HG03280 (cell line): ENCODE measurements around the gene PCYT2.
"Not testable (repeated sequence)": the region's sequence is repeated elsewhere in the genome, so short reads cannot be mapped to it uniquely, and the experiment has no call there.

ENCODE experiments used
- ATAC-seq: cut with Tn5 transposase; IDR thresholded peaks from one replicate; pipeline ENCODE4 v1.9.1; 2021; ENCODE audit warnings: mild to moderate bottlenecking, moderate library complexity; ENCODE audit not compliant: unreplicated experiment

The PCYT2 gene

GRCh38 chr17:81911277-81911961 lies at the start of gene PCYT2:
TSS of gene PCYT2 (minus strand) at chr17:81911399. CDS start at chr17:81911355, 44 bp downstream.
- ATAC-seq: peak; percentile 66

DNA sequence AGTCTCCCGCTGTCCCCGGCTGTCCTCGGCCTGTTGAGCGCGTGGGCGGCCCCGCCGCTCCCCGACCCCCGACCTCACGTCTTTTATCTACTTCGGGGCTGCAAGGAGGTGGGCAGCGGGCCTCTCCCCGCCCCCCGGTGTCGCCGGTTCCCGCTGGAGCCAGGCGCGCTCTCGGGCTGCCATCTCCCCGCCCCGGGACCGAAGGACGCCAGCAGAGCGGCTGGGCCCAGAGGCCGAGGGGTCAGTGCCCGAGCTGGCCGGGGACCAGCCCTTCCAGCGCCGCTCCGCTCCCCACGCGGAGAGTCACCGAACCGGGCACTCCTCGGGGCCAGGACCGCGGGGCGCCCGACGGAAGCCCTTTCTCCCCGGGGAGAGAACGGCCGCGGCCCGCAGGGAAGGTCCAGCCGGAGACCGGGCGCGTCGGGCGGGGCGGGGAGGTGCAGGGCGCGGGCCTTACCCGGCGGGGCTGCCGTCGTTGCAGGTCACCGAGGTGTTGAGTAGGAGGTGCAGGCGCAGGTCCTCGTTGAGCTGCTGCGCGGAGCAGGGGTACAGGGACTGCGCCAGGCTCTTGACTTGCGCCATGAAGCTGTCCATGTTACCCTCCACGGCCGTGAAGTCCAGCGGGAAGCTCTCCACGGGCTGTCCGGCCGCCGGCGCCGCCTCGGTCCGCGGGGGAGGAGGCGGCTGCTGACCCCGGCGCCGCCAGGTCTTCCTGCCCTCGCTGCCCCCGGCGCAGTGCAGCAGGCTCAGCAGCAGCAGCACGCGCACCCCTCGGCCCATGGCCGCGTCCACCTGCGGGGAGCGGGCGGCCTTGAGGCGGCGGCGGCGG lies 49.1 kb upstream of the PCYT2 start:
- ATAC-seq: no peak

GRCh38 chr17:81959362-81960129 lies 48.3 kb upstream of the PCYT2 start:
- peak; percentile 45 for ATAC-seq

GRCh38 chr17:81958633-81959342 lies 47.6 kb upstream of the PCYT2 start:
- ATAC-seq: no peak

DNA sequence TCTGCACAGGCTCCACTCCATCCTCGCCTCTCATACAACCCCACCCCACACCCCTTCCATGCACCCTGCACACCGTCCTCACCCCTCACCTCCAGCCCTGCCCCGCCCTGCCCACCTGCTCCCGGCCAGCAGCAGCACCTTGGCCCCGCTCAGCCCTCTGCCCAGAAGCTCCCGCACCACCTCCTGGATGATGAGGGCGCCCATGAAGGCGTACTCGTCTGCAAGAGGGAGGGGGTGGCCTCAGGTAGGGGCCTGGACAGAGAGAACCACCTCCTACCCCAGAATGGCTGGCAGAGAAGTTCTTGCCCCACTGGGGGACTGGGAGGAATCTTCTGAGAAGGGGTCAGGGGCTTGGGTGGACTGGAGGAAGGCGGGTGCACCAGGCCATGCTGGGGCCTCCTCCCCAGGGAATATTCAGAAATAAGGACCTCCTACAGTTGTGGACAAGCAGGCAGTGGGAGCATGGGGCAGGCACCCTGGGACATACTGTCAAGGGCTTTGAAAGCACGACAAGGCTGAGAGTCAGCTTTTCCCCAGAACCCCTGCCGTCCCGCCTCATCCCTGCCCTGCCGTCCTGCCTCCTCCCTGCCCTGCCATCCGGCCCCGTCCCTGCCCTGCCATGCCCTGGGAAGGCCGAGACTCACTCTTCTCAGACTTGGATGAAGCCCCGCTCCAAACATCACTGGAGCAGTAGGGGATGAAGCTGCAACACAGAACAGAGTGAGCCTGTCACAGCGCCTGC lies 46.7 kb upstream of the PCYT2 start:
- ATAC-seq: no peak

DNA sequence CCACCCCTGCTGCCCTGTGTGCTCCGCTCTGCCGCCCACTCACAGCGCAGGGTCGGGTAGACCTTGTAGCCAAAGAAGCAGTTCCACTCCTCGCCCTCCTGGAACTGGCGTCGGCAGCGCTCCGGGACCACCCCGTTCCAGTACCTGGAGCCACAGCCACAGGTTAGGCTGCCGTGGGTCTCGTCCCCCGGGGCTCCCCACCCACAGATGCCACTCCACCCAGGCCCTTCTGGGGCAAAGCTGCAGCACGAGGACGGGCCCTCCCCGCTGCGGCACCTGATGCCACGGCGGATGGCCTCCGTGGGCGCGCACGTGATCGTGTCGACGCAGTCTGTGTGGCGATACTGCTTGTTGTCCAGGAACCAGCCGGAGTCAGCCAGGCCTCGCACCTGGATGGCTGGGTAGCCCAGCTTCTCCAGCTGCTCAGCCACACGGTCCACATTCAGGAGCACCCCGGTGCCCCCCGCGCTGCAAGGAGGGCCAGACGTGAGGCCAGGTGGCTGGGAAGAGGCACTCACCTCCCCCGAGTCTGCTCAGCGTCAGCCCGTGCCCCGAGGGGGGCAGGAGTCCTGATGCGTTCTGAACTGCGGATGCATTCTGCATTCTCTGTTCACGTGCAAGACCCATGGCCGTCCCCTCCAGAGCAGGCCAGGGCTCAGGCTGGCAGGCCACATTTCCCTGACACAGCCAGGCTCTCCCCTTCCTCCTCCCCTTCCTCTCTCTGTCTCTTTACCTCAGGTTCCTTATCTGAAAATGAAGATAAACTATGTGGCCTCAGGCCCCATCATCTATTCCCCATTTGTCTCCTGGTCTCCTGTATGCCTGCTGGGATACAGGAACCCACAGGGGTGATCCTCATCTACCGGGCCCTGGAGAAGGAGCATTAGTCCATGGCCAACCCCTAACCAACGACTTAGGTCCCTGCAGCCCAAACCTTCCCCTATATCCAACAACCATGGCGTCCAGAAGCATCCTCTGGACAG lies 45.7 kb upstream of the PCYT2 start:
- no peak for ATAC-seq

- no peak for ATAC-seq
These were observed 44.8 kb upstream of the PCYT2 start for GRCh38 chr17:81955756-81956544.

- no peak for ATAC-seq
These were observed 44.0 kb upstream of the PCYT2 start for GRCh38 chr17:81955058-81955681.

GRCh38 chr17:81954131-81955057 lies 43.2 kb upstream of the PCYT2 start:
- ATAC-seq: no peak

DNA sequence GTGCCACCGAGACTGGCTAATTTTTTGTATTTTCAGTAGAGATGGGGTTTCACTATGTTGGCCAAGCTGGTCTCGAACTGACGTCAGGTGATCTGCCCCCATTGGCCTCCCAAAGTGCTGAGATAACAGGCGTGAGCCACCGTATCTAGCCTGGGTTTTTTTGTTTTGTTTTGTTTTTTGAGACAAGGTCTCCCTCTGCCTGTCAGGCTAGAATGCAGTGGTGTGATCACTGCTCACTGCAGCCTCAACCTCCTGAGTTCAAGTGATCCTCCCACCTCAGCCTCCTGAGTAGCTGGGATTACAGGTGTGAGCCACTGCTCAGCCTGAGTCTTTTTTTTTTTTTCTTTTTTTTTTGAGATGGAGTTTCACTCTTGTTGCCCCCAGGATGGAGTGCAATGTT lies 42.2 kb upstream of the PCYT2 start:
- not testable (repeated sequence) for ATAC-seq

DNA sequence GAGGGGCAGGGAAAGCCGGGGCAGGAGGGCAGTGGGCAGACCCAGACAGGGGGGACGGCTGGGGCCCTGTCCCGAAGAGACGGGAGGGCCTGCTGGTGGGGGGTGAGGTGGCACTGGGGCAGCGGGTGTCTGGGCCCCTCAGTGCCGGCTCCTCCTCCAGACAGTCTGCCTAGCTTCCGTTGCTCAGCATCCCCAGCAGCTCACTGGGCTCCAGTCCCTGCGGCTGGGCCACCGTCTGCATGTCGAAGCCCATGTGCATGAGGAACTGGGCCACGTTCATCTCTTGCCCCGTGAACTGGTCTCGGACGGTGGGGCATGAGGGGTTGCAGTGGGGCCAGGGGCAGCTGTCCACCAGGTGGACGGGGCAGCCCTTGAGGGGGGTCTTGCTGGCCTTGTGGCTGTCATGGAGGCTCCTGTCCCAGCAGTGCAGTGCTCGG lies 41.6 kb upstream of the PCYT2 start:
- no peak for ATAC-seq

DNA sequence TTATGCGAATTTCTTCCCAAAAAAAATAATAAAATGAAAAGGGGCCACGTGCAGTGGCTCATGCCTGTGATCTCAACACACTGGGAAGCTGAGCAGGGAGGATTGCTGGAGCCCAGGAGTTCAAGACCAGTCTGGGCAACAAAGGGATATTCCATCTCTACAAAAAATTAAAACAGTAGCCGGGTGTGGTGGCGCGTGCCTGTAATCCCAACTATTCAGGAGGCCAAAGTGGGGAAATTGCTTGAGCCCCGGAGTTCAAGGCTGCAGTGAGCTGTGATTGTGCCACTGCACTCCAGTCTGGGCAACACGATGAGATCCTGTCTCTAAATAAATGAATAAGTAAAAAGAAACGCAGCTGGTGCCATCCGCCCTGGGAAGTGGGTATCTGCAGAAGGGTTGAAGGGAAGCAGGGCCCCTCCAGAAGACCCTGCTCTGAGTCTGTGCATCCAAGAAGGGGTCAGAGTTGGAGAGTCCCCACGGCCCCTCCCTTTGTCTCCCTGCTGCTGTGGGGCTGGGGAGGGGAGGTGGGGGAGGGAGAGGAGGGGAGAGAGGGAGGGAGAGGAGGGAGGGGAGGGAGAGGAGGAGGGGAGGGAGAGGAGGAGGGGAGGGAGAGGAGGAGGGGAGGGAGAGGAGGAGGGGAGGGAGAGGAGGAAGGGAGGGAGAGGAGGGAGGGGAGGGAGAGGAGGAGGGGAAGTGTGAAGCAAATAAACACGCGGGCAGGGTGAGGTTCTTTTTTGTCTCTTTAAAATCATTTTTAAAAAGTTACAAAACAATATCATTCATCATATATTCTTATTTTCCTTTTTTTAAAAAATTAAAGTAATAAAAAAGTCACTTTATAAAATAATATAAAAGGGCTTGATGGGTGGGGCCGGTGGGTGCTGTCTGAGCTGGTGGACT lies 40.8 kb upstream of the PCYT2 start:
- ATAC-seq: no peak

- no peak for ATAC-seq
These were observed 39.3 kb upstream of the PCYT2 start for GRCh38 chr17:81950501-81950900.

- no peak for ATAC-seq
These were observed 37.6 kb upstream of the PCYT2 start for GRCh38 chr17:81948635-81949378.

GRCh38 chr17:81947189-81947588 lies 36.0 kb upstream of the PCYT2 start, which contains the start of gene MYADML2:
TSS of gene MYADML2 (minus strand) at chr17:81947233. CDS start at chr17:81941741, 5,492 bp downstream.
- no peak for ATAC-seq
